ENCODE data around the gene LMO2.

LMO2 gene

GRCh38 chr11:33913991-33914390, 22.1 kb upstream of the LMO2 start:
- no peak for DNase-seq (ENCODE audit: low read depth)

- DNase-seq (ENCODE audit: low read depth): no peak
Observed at GRCh38 chr11:33912405-33913361, 20.8 kb upstream of the LMO2 start.

GRCh38 chr11:33910958-33911339, 19.1 kb upstream of the LMO2 start:
- no peak for DNase-seq (ENCODE audit: low read depth)

- no peak for DNase-seq (ENCODE audit: low read depth)
Observed at GRCh38 chr11:33910296-33910957, 18.6 kb upstream of the LMO2 start.

GRCh38 chr11:33909552-33909951, 17.7 kb upstream of the LMO2 start:
- DNase-seq (ENCODE audit: low read depth): no peak

GRCh38 chr11:33909150-33909549, 17.3 kb upstream of the LMO2 start:
- no peak for DNase-seq (ENCODE audit: low read depth)

- no peak for DNase-seq (ENCODE audit: low read depth)
Observed at GRCh38 chr11:33907421-33907820, 15.5 kb upstream of the LMO2 start.

- DNase-seq (ENCODE audit: low read depth): no peak
Observed at GRCh38 chr11:33906484-33907186, 14.8 kb upstream of the LMO2 start.

- DNase-seq (ENCODE audit: low read depth): no peak
Observed at GRCh38 chr11:33904102-33904501, 12.2 kb upstream of the LMO2 start.

GRCh38 chr11:33900159-33900840, 8.4 kb upstream of the LMO2 start:
- DNase-seq (ENCODE audit: low read depth): no peak

GRCh38 chr11:33899400-33900037, 7.6 kb upstream of the LMO2 start:
- no peak for DNase-seq (ENCODE audit: low read depth)

GRCh38 chr11:33898957-33899356, 7.1 kb upstream of the LMO2 start:
- no peak for DNase-seq (ENCODE audit: low read depth)

- DNase-seq (ENCODE audit: low read depth): no peak
Observed at GRCh38 chr11:33897761-33898375, 6.0 kb upstream of the LMO2 start.

GRCh38 chr11:33896911-33897310, 5.0 kb upstream of the LMO2 start:
- DNase-seq (ENCODE audit: low read depth): no peak

- no peak for DNase-seq (ENCODE audit: low read depth)
Observed at GRCh38 chr11:33895752-33896137, 3.9 kb upstream of the LMO2 start.

GRCh38 chr11:33894398-33894746, 2.5 kb upstream of the LMO2 start:
- no peak for DNase-seq (ENCODE audit: low read depth)

- peak; percentile 50 for DNase-seq (ENCODE audit: low read depth)
Observed at GRCh38 chr11:33893711-33894397, 2.0 kb upstream of the LMO2 start.

- no peak for DNase-seq (ENCODE audit: low read depth)
Observed at GRCh38 chr11:33892906-33893594, 1.2 kb upstream of the LMO2 start.

GRCh38 chr11:33889821-33890378, 2.0 kb downstream of the LMO2 start:
- no peak for DNase-seq (ENCODE audit: low read depth)

- no peak for DNase-seq (ENCODE audit: low read depth)
Observed at GRCh38 chr11:33889296-33889695, 2.6 kb downstream of the LMO2 start.
